HUES64 (cell line): ENCODE measurements around the gene TF.

Experiments used
- H3K27ac ChIP-seq: 2 replicates; pipeline ENCODE4 v1.7.0; 2013; ENCODE audit warnings: low read depth, low read length, inconsistent platforms
- H3K27me3 ChIP-seq: 2 replicates; pipeline ENCODE4 v1.6.1; 2013; ENCODE audit warnings: mild to moderate bottlenecking, low read length; ENCODE audit not compliant: insufficient read depth
- H3K36me3 ChIP-seq: 2 replicates; pipeline ENCODE4 v1.6.1; 2013; ENCODE audit warnings: mild to moderate bottlenecking, low read length; ENCODE audit not compliant: insufficient read depth
- H3K4me1 ChIP-seq: 2 replicates; pipeline ENCODE4 v1.6.1; 2013; ENCODE audit warnings: mild to moderate bottlenecking, low read length, moderate library complexity; ENCODE audit not compliant: insufficient read depth
- H3K4me3 ChIP-seq: 2 replicates; pipeline ENCODE4 v1.5.1; 2013; ENCODE audit warnings: mild to moderate bottlenecking, low read length, moderate library complexity
- H3K9ac ChIP-seq: 2 replicates; pipeline ENCODE4 v1.6.1; 2013; ENCODE audit warnings: mild to moderate bottlenecking, low read depth, low read length
- H3K9me3 ChIP-seq: 2 replicates; pipeline ENCODE4 v1.6.1; 2013; ENCODE audit warnings: low read depth, low read length; ENCODE audit not compliant: insufficient read depth
- WGBS: fragments of 150-250, 120-280 bp; methylation state at CpG from one replicate; pipeline ENCODE4 v1.1.7; 2013; ENCODE audit warnings: missing lambda C conversion rate; 5-methylcytosine and 5-hydroxymethylcytosine counted together

Gene TF

GRCh38 chr3:133792171-133792763 is 46.1 kb downstream of the TF start:
- 57% methylated on average over 9 of the region's 9 CpGs for WGBS
- Histone ChIP-seq H3K4me3 (no peak overlapping the region), H3K36me3 (no peaks in the 10 kb centered on the region), H3K9ac (no peak overlapping the region), H3K27me3 (no peaks in the 10 kb centered on the region), H3K4me1 (no peaks in the 10 kb centered on the region), H3K27ac (no peak overlapping the region), H3K9me3 (peaks cover 65% of the 10 kb centered on the region)

DNA sequence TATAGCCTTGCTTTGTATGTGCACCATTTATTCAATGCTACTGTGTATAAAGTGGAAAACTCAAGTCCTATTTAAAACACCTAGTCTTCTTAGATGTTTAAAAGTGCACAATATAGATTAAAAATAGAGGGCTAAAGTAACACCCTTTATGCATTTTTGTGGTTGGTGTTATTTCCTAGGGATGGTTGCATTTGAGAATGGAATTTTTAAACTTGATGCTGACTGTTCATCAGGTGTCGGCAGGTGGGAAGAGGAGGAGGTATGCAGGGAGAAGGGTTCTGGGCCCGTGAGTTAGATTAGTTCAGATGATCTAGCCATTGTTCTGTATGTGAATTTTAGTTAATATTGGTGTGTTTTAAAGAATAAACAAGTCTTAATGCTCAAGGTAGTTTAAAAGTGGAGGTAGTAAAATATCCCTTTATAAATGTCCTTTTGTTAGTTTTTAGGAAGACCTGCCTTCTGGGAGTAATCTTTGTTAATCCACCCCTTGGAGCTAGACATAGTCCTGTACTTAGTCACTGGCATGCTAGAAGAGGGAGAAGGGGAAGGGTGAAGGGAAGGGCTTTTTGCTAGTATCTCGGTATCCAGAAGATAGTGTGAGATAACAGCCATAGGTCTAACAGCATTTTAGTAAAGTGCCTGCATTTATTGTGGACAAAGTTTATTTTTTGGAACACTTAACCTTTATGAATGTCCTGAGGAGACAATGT is 51.4 kb downstream of the TF start:
- no peak overlapping the region for H3K27ac ChIP-seq
- no peak overlapping the region for H3K9ac ChIP-seq
- H3K27me3 ChIP-seq: no peaks in the 10 kb centered on the region
- no peaks in the 10 kb centered on the region for H3K36me3 ChIP-seq
- H3K9me3 ChIP-seq: peaks cover 33% of the 10 kb centered on the region
- H3K4me3 ChIP-seq: no peak overlapping the region
- WGBS: 86% methylated on average over 3 of the region's 3 CpGs
- H3K4me1 ChIP-seq: no peaks in the 10 kb centered on the region

GRCh38 chr3:133799794-133800585 is 53.8 kb downstream of the TF start:
- Histone ChIP-seq H3K9ac (no peak overlapping the region), H3K27ac (no peak overlapping the region), H3K4me3 (no peak overlapping the region), H3K36me3 (no peaks in the 10 kb centered on the region), H3K9me3 (peaks cover 14% of the 10 kb centered on the region; the same call in 1 of the 2 replicates), H3K4me1 (no peaks in the 10 kb centered on the region), H3K27me3 (no peaks in the 10 kb centered on the region)
- 87% methylated on average over 7 of the region's 7 CpGs for WGBS

DNA sequence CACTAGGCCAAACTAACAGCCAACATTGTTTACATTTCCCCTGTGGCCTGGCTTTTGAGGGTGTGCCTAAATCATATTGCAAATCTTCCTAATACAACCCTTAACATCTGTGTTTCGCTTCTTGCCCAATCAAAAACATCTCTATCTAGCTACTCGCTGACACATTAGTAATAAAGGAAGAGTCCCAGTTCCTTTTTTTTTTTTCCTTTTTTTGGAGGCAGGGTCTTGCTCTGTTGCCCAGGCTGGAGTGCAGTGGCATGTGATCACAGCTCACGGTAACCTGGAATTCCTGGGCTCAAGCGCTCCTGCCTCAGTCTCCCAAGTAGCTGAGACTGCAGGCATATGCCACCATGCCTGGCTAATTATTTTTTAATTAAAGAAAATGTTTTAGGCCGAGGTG is 57.3 kb downstream of the TF start:
- Histone ChIP-seq H3K27me3 (no peaks in the 10 kb centered on the region), H3K9ac (no peak overlapping the region), H3K4me3 (no peak overlapping the region), H3K9me3 (no peaks in the 10 kb centered on the region), H3K36me3 (peaks cover 14% of the 10 kb centered on the region), H3K27ac (no peak overlapping the region), H3K4me1 (no peaks in the 10 kb centered on the region; the same call in 1 of the 2 replicates)
- 92% methylated on average over 5 of the region's 5 CpGs for WGBS

GRCh38 chr3:133804896-133805295 is 58.7 kb downstream of the TF start:
- H3K4me3 ChIP-seq: peak overlapping the region; percentile 93
- H3K36me3 ChIP-seq: peaks cover 24% of the 10 kb centered on the region
- no peaks in the 10 kb centered on the region; the same call in 1 of the 2 replicates for H3K4me1 ChIP-seq
- H3K9ac ChIP-seq: no peak overlapping the region
- H3K27ac ChIP-seq: no peak overlapping the region
- no peaks in the 10 kb centered on the region for H3K27me3 ChIP-seq
- no peaks in the 10 kb centered on the region for H3K9me3 ChIP-seq
- WGBS: 94% methylated on average over 4 of the region's 4 CpGs

- Histone ChIP-seq H3K4me1 (no peaks in the 10 kb centered on the region; the same call in 1 of the 2 replicates), H3K9me3 (no peaks in the 10 kb centered on the region), H3K36me3 (peaks cover 28% of the 10 kb centered on the region), H3K27me3 (no peaks in the 10 kb centered on the region), H3K9ac (no peak overlapping the region; the same call in 1 of the 2 replicates), H3K27ac (no peak overlapping the region), H3K4me3 (peak overlapping the region; percentile 93)
- WGBS: 40% methylated on average over 15 of the region's 15 CpGs
Observed at GRCh38 chr3:133805384-133805701, 59.1 kb downstream of the TF start.

DNA sequence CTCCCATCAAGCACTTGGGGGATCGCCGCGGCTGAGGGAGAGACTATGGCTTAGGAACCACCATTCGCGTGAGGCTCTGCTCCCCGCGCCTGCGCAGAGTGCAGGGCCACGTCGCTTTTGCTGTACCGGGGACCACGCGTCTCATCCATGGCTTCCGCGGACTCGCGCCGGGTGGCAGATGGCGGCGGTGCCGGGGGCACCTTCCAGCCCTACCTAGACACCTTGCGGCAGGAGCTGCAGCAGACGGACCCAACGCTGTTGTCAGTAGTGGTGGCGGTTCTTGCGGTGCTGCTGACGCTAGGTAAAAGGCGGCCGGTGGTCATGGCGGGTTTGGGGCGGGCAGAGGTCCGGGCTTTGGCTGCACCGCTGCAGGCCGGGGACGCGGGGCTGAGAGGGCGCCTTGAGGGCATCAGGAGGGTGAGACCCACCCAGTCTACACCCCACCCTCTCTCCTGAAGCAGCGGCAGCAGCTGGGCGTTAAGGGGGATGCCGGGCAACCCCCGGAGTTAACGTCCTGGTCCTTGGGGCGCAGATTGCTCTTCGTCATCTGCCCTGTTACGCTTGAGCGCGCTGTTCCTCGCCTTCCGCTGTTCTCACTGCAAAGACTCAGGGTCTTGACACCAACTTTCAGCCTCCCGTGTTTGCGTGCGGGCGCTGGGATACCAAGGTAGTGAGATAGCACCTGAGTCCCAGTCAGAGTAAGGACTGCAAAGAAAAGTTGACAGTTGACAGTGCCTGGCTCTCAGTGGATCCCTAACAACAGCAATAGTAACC is 59.7 kb downstream of the TF start, which contains the start of gene SRPRB:
Gene SRPRB, plus strand, starts transcription at position 114 of the 774 bp plus-strand sequence. Its CDS starts 34 bp downstream, at position 148.
- Histone ChIP-seq H3K36me3 (peaks cover 34% of the 10 kb centered on the region), H3K27ac (no peak within 1 kb of the TSS), H3K4me3 (peak within 1 kb of the TSS; percentile 93), H3K9me3 (no peaks in the 10 kb centered on the region), H3K9ac (peak within 1 kb of the TSS; percentile 81), H3K4me1 (no peaks in the 10 kb centered on the region; the same call in 1 of the 2 replicates), H3K27me3 (no peaks in the 10 kb centered on the region)
- under 1% methylated on average over 53 of the region's 53 CpGs for WGBS

GRCh38 chr3:133812872-133813271 is 66.7 kb downstream of the TF start:
- H3K36me3 ChIP-seq: peaks cover 89% of the 10 kb centered on the region
- 89% methylated on average over 1 of the region's 1 CpG for WGBS
- H3K9me3 ChIP-seq: no peaks in the 10 kb centered on the region
- no peak overlapping the region for H3K27ac ChIP-seq
- H3K27me3 ChIP-seq: no peaks in the 10 kb centered on the region
- H3K4me3 ChIP-seq: no peak overlapping the region
- no peaks in the 10 kb centered on the region for H3K4me1 ChIP-seq
- no peak overlapping the region for H3K9ac ChIP-seq

DNA sequence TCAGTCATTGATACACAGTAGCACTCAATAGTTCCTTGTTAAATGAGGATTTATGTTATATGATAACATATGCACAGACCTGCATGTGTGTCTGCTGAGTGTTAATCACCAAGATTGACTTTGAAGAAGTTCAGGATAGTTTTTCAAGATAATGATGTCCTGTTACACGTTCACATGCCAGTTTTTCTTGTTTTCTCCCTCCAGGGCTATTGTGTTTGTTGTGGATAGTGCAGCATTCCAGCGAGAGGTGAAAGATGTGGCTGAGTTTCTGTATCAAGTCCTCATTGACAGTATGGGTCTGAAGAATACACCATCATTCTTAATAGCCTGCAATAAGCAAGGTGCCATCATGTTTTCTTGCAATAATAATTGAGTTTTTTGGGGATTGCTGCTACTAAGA is 69.2 kb downstream of the TF start:
- H3K36me3 ChIP-seq: peaks cover 92% of the 10 kb centered on the region
- no peak overlapping the region for H3K9ac ChIP-seq

GRCh38 chr3:133820129-133820528 is 73.9 kb downstream of the TF start:
- Histone ChIP-seq H3K4me1 (peaks cover 6% of the 10 kb centered on the region), H3K4me3 (no peak overlapping the region), H3K27me3 (no peaks in the 10 kb centered on the region), H3K27ac (no peak overlapping the region), H3K36me3 (peaks cover 87% of the 10 kb centered on the region), H3K9me3 (no peaks in the 10 kb centered on the region), H3K9ac (no peak overlapping the region)
- WGBS: 96% methylated on average over 4 of the region's 4 CpGs

More for the DNA sequence above, 69.2 kb downstream of the TF start:
- Histone ChIP-seq H3K4me3 (no peak overlapping the region), H3K9me3 (no peaks in the 10 kb centered on the region), H3K4me1 (no peaks in the 10 kb centered on the region), H3K27me3 (no peaks in the 10 kb centered on the region), H3K27ac (no peak overlapping the region)
- 95% methylated on average over 1 of the region's 2 CpGs for WGBS
